ENCODE measurements around the gene LOC101059915.
A peak's percentile ranks its signal among the peaks of the same experiment; 100 is the strongest.
"Not testable (repeated sequence)": the region's sequence is repeated elsewhere in the genome, so short reads cannot be mapped to it uniquely, and the experiment has no call there.

LOC101059915 gene

DNA sequence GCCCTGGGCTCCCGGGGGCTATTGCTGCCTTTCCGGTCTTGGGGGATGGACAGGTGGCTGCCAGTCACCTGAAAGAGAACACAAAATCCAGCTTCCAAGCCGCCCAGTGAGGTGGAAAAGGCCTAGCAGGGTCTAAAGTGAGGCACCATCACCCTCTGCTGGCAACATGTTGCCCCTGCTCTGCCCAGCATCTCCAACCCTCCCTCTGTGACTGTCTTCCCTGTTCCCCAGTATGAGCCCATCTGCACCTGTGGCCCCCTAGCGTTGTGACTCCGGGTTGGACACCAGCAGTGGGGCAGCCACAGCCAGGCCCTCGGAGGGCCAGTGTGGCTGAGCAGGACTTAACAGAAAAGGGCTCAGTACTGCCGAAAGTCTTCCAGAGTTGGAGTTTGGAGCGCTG lies 3.1 kb upstream of the LOC101059915 start:
- H3K27me3 Mint-ChIP-seq (ENCODE audit: unreplicated experiment); H3K4me1 Mint-ChIP-seq (ENCODE audit: unreplicated experiment); DNase-seq (ENCODE audit: extremely low spot score, unreplicated experiment); H3K9me3 Mint-ChIP-seq (ENCODE audit: unreplicated experiment); H3K36me3 Mint-ChIP-seq (ENCODE audit: unreplicated experiment); H3K4me3 Mint-ChIP-seq (ENCODE audit: unreplicated experiment); H3K27ac Mint-ChIP-seq (ENCODE audit: unreplicated experiment): not testable (repeated sequence)
- TF ChIP-seq, protein P1, sequence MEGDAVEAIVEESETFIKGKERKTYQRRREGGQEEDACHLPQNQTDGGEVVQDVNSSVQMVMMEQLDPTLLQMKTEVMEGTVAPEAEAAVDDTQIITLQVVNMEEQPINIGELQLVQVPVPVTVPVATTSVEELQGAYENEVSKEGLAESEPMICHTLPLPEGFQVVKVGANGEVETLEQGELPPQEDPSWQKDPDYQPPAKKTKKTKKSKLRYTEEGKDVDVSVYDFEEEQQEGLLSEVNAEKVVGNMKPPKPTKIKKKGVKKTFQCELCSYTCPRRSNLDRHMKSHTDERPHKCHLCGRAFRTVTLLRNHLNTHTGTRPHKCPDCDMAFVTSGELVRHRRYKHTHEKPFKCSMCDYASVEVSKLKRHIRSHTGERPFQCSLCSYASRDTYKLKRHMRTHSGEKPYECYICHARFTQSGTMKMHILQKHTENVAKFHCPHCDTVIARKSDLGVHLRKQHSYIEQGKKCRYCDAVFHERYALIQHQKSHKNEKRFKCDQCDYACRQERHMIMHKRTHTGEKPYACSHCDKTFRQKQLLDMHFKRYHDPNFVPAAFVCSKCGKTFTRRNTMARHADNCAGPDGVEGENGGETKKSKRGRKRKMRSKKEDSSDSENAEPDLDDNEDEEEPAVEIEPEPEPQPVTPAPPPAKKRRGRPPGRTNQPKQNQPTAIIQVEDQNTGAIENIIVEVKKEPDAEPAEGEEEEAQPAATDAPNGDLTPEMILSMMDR (IDR thresholded peaks at IDR 0.05): peak; percentile 41

- Mint-ChIP-seq H3K9me3 (ENCODE audit: unreplicated experiment) (no peaks in the 10 kb centered on the region), H3K27ac (ENCODE audit: unreplicated experiment) (no peak overlapping the region), H3K4me1 (ENCODE audit: unreplicated experiment) (no peaks in the 10 kb centered on the region), H3K4me3 (ENCODE audit: unreplicated experiment) (no peak overlapping the region), H3K27me3 (ENCODE audit: unreplicated experiment) (no peaks in the 10 kb centered on the region), H3K36me3 (ENCODE audit: unreplicated experiment) (no peaks in the 10 kb centered on the region)
- TF ChIP-seq, protein P1 (IDR thresholded peaks at IDR 0.05): no peak
- DNase-seq (ENCODE audit: extremely low spot score, unreplicated experiment): no peak
These were observed 2.4 kb upstream of the LOC101059915 start for GRCh38 chrX:71664889-71665491.

- no peak for DNase-seq (ENCODE audit: extremely low spot score, unreplicated experiment)
- TF ChIP-seq, protein P1 (IDR thresholded peaks at IDR 0.05): no peak
- Mint-ChIP-seq H3K9me3 (ENCODE audit: unreplicated experiment) (no peaks in the 10 kb centered on the region), H3K27me3 (ENCODE audit: unreplicated experiment) (no peaks in the 10 kb centered on the region), H3K4me3 (ENCODE audit: unreplicated experiment) (no peak overlapping the region), H3K27ac (ENCODE audit: unreplicated experiment) (no peak overlapping the region), H3K4me1 (ENCODE audit: unreplicated experiment) (no peaks in the 10 kb centered on the region), H3K36me3 (ENCODE audit: unreplicated experiment) (no peaks in the 10 kb centered on the region)
These were observed 1.6 kb upstream of the LOC101059915 start for GRCh38 chrX:71665747-71666146.

GRCh38 chrX:71666240-71667223 lies 814 bp upstream of the LOC101059915 start:
- H3K9me3 Mint-ChIP-seq (ENCODE audit: unreplicated experiment): no peaks in the 10 kb centered on the region
- no peak overlapping the region for H3K4me3 Mint-ChIP-seq (ENCODE audit: unreplicated experiment)
- H3K27ac Mint-ChIP-seq (ENCODE audit: unreplicated experiment): no peak overlapping the region
- H3K36me3 Mint-ChIP-seq (ENCODE audit: unreplicated experiment): no peaks in the 10 kb centered on the region
- no peak for DNase-seq (ENCODE audit: extremely low spot score, unreplicated experiment)
- H3K27me3 Mint-ChIP-seq (ENCODE audit: unreplicated experiment): no peaks in the 10 kb centered on the region
- no peaks in the 10 kb centered on the region for H3K4me1 Mint-ChIP-seq (ENCODE audit: unreplicated experiment)
- TF ChIP-seq, protein P1 (IDR thresholded peaks at IDR 0.05): no peak

DNA sequence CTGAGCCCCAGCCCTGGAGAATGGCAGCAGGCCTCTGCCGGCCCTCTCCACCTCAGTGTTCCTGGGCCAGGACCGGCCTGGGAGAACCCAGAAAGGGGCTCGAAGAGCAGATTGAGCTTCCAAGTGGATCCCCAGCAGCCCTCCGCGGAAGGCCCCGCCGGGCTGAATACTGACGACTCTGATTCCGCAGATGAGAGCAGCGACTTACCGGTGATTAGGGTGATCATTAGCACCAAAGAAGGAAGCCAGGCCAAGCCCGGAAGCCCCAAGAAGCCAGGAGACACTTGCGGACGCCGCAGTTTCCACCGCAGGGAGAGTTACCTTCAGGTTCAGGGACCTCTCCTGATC lies 876 bp downstream of the LOC101059915 start:
- H3K9me3 Mint-ChIP-seq (ENCODE audit: unreplicated experiment): no peaks in the 10 kb centered on the region
- H3K4me3 Mint-ChIP-seq (ENCODE audit: unreplicated experiment): no peak overlapping the region
- DNase-seq (ENCODE audit: extremely low spot score, unreplicated experiment): no peak
- TF ChIP-seq, protein P1 (IDR thresholded peaks at IDR 0.05): no peak
- H3K4me1 Mint-ChIP-seq (ENCODE audit: unreplicated experiment): no peaks in the 10 kb centered on the region
- no peak overlapping the region for H3K27ac Mint-ChIP-seq (ENCODE audit: unreplicated experiment)
- H3K27me3 Mint-ChIP-seq (ENCODE audit: unreplicated experiment): no peaks in the 10 kb centered on the region
- no peaks in the 10 kb centered on the region for H3K36me3 Mint-ChIP-seq (ENCODE audit: unreplicated experiment)

Data from osteocyte (in vitro differentiated cells).